GM12878 (cell line): ENCODE results near the gene FAM118B. TPM values are rescaled to one million over a fixed set of nuclear protein-coding genes. Genes with fewer than 3 reads are reported as not detected.
A peak's percentile ranks its signal among the peaks of the same experiment; 100 is the strongest.

ENCODE experiments used
- ATAC-seq: fragments of 200-7000 bp; cut with Tn5 transposase; 3 replicates; pipeline ENCODE4 v1.9.1; 2020; ENCODE audit warnings: mild to moderate bottlenecking, moderate library complexity
- BruUV-seq: library from RNA; stranded (reverse); fragments of 400-500 nt; replicated peaks from 2 replicates; lab custom pipeline; 2021; lab: Mats Ljungman, UMichigan
- CTCF ChIA-PET: fragments of 300-600 bp; sonication (Branson Sonifier 250); formaldehyde crosslinking; extraction: SDS; loops from one replicate; lab custom pipeline; 2021; ENCODE audit warnings: inconsistent platforms; lab: Yijun Ruan, JAX
- POLR2A ChIA-PET: fragments of 350-600 bp; formaldehyde crosslinking; extraction: SDS; loops from one replicate; lab custom pipeline; 2021; ENCODE audit warnings: inconsistent platforms; lab: Charles Lee
- RAD21 ChIA-PET: fragments of 300-600 bp; sonication (Branson Sonifier 250); formaldehyde crosslinking; loops from one replicate; lab custom pipeline; 2023; ENCODE audit warnings: antibody characterized with exemption; ENCODE audit not compliant: unreplicated experiment; lab: Charles Lee
- SMC1A ChIA-PET: fragments of 300-600 bp; sonication (Branson Sonifier 250); formaldehyde crosslinking; loops from one replicate; lab custom pipeline; 2023; ENCODE audit not compliant: unreplicated experiment, uncharacterized antibody; lab: Charles Lee
- DNase-seq: peaks from one replicate; pipeline ENCODE4 v3.0.0-alpha.2; 2011; ENCODE audit warnings: low read depth, low spot score
- FAIRE-seq: peaks from 3 replicates; lab custom pipeline; 2011; peaks lifted over from hg19 to GRCh38; lab: Jason Lieb, UNC
- H2AFZ ChIP-seq: 2 replicates; pipeline ENCODE4 v1.6.0; 2011; ENCODE audit warnings: low read depth, low read length, control low read depth; ENCODE audit not compliant: control insufficient read depth
- H3K27ac ChIP-seq: 2 replicates; pipeline ENCODE4 v1.5.1; 2011; ENCODE audit warnings: control low read depth; ENCODE audit not compliant: control insufficient read depth, insufficient read depth
- H3K27me3 ChIP-seq, 2 experiments: replicated peaks in 1 of 2; 2 replicates each; pipeline versions ENCODE4 v1.6.0 to v1.6.1; 2011; ENCODE audit warnings: low read length in 1 of 2; ENCODE audit not compliant: control insufficient read depth in 2 of 2, insufficient read depth in 2 of 2
- H3K36me3 ChIP-seq, 2 experiments: 2 replicates each; pipeline ENCODE4 v1.5.1; 2011; ENCODE audit warnings: low read length in 1 of 2; ENCODE audit not compliant: control insufficient read depth in 2 of 2, insufficient read depth in 2 of 2
- H3K4me1 ChIP-seq: 2 replicates; pipeline ENCODE4 v1.6.1; 2011; ENCODE audit warnings: mild to moderate bottlenecking, low read length, moderate library complexity, mixed read lengths; ENCODE audit not compliant: control insufficient read depth, insufficient read depth
- H3K4me2 ChIP-seq: 2 replicates; pipeline ENCODE4 v1.6.0; 2011; ENCODE audit warnings: control low read depth; ENCODE audit not compliant: control insufficient read depth, insufficient read depth
- H3K4me3 ChIP-seq: fragments of 200-600 bp; sonication (generic); 2 replicates; pipeline ENCODE4 v1.5.1; 2016
- H3K79me2 ChIP-seq: 2 replicates; pipeline ENCODE4 v1.6.0; 2011; ENCODE audit warnings: low read length; ENCODE audit not compliant: control insufficient read depth, insufficient read depth
- H3K9ac ChIP-seq: 2 replicates; pipeline ENCODE4 v1.8.0; 2011; ENCODE audit warnings: low read length, control low read depth, mixed read lengths; ENCODE audit not compliant: control insufficient read depth, insufficient read depth
- H3K9me3 ChIP-seq: replicated peaks from 3 replicates; pipeline ENCODE4 v1.5.1; 2011; ENCODE audit warnings: mild to moderate bottlenecking, low read length; ENCODE audit not compliant: control insufficient read depth, insufficient read depth
- H4K20me1 ChIP-seq: 2 replicates; pipeline ENCODE4 v1.6.0; 2011; ENCODE audit not compliant: control insufficient read depth, insufficient read depth
- HDAC2 ChIP-seq: fragments of 200-600 bp; sonication (generic); IDR thresholded peaks from 2 replicates; pipeline ENCODE4 v1.6.1; 2017
- HSF1 ChIP-seq: fragments of 150-350 bp; IDR thresholded peaks from 2 replicates; pipeline ENCODE4 v1.6.1; 2014; ENCODE audit warnings: mild to moderate bottlenecking, low read depth, low read length
- IKZF1 ChIP-seq: fragments of 450-650 bp; conservative IDR thresholded peaks from 2 replicates; pipeline ENCODE4 v1.6.1; 2017; ENCODE audit warnings: antibody characterized with exemption, mild to moderate bottlenecking
- JUNB ChIP-seq: IDR thresholded peaks from 2 replicates; pipeline ENCODE4 v1.6.1; 2016; ENCODE audit warnings: antibody characterized with exemption, mild to moderate bottlenecking
- MEF2A ChIP-seq: IDR thresholded peaks from 2 replicates; pipeline ENCODE4 v1.6.1; 2011; ENCODE audit warnings: low read depth, mild to moderate bottlenecking, low read length, moderate library complexity; ENCODE audit not compliant: insufficient read depth
- PAX8 ChIP-seq: fragments of 450-650 bp; IDR thresholded peaks from 2 replicates; pipeline ENCODE4 v1.6.1; 2017; ENCODE audit warnings: mild to moderate bottlenecking, moderate library complexity
- RAD21 ChIP-seq: IDR thresholded peaks from 2 replicates; pipeline ENCODE4 v1.6.1; 2011; ENCODE audit warnings: mild to moderate bottlenecking, low read depth, low read length, moderate library complexity; ENCODE audit not compliant: insufficient read depth
- RB1 ChIP-seq: fragments of 450-650 bp; formaldehyde crosslinking; IDR thresholded peaks from 2 replicates; pipeline ENCODE4 v1.6.1; 2017; ENCODE audit warnings: mild to moderate bottlenecking, borderline replicate concordance
- SIX5 ChIP-seq: IDR thresholded peaks from 2 replicates; pipeline ENCODE4 v1.6.1; 2011; ENCODE audit warnings: mild to moderate bottlenecking, low read depth, low read length, moderate library complexity; ENCODE audit not compliant: severe bottlenecking
- ZBTB11 ChIP-seq: fragments of 450-650 bp; formaldehyde crosslinking; IDR thresholded peaks from 2 replicates; pipeline ENCODE4 v1.5.0; 2022; ENCODE audit warnings: mild to moderate bottlenecking, missing genetic modification characterization
- ZNF207 ChIP-seq: fragments of 450-650 bp; IDR thresholded peaks from 2 replicates; pipeline ENCODE4 v1.6.1; 2014; ENCODE audit warnings: antibody characterized with exemption, mild to moderate bottlenecking, borderline replicate concordance
- WGBS: methylation state at CpG from one replicate; pipeline ENCODE4 v1.1.6; 2016; ENCODE audit warnings: low lambda C conversion rate; ENCODE audit not compliant: insufficient replicate concordance, insufficient coverage; ENCODE audit errors: missing lambda C conversion rate; 5-methylcytosine and 5-hydroxymethylcytosine counted together
- in situ Hi-C: fragments of 300-500 bp; cut with MboI; formaldehyde crosslinking; loops from 9 replicates; pipeline ENCODE4 v1.14.3; 2018; ENCODE audit warnings: mixed read lengths
- intact Hi-C: fragments of 100-400 bp; cut with micrococcal nuclease; formaldehyde crosslinking; loops from one replicate; pipeline ENCODE4 v1.14.2; 2022; ENCODE audit not compliant: unreplicated experiment
- polyA plus RNA-seq, 11 experiments: library from polyadenylated mRNA; depleted of rRNA in 4 of 11; unstranded in 6 of 11; stranded (reverse) in 5 of 11; fragments of >200 nt; fragmentation: Nextera tagmentation in 4 of 11; fragmentation: Illumina TruSeq in 1 of 11; extraction: Ambion mirVana in 4 of 11; extraction: Trizol in 1 of 11; gene quantifications; 1 replicate in 1 of 11; 2 replicates in 10 of 11; pipeline versions ENCODE4 v1.2.1 to v1.2.3, GENCODE V29; 2011 to 2016; ENCODE audit warnings: inconsistent platforms in 2 of 11, missing spikeins in 2 of 11, low read depth in 1 of 11
- total RNA-seq, 4 experiments: library from RNA; depleted of rRNA in 3 of 4; stranded (reverse); fragments of >200 nt in 3 of 4; fragmentation: Illumina TruSeq in 1 of 4; extraction: Trizol in 1 of 4; gene quantifications; 2 replicates each; pipeline versions ENCODE4 v1.2.1 to v1.2.3, GENCODE V29; 2013 to 2021
- TF ChIP-seq, protein P1 (sequence below), 3 experiments: IDR thresholded peaks in 2 of 3; conservative IDR thresholded peaks in 1 of 3; 2 replicates each; pipeline ENCODE4 v1.5.1; 2011; ENCODE audit warnings: low read depth in 3 of 3, low read length in 3 of 3, mild to moderate bottlenecking in 3 of 3, control low read depth in 2 of 3, moderate library complexity in 2 of 3, inconsistent platforms in 1 of 3, mixed read lengths in 1 of 3; ENCODE audit not compliant: control insufficient read depth in 2 of 3, insufficient read depth in 1 of 3; ENCODE audit errors: extremely low read depth in 1 of 3

FAM118B gene
- total and polyA plus RNA-seq, 10 of the 15 experiments (the other 5 are each of a cell fraction or from before 2014, with no cell fraction given) = 12.8 to 29.7 (median 16.5) TPM

DNA sequence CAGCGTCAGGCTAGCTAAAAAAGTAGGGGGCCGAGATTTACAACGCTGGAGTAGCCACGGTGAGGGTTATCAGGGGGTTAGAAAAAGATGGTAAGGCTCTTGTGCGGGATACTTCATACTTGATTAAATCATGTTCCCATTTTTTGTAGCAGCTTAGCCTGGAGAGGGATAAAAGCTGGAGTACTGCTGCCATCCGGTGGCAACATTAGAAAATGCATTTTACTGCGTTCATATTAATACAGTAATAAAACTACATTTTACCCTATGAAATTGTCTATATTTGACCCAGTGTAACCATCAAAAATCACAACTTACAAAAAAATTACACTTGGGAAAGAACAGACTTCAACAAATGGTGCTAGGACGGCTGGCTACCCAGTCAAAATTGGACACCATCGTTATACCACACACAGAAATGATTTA is 17.4 kb upstream of the FAM118B start:
- no peak overlapping the region for H3K9ac ChIP-seq
- no peaks in the 10 kb centered on the region for H4K20me1 ChIP-seq
- H3K79me2 ChIP-seq = no peaks in the 10 kb centered on the region
- no peak overlapping the region for H2AFZ ChIP-seq
- no peaks in the 10 kb centered on the region for H3K27me3 ChIP-seq
- CTCF ChIA-PET = interaction anchor here (0.6 to 10.7 kb wide), 32 partner anchors 8 to 626 kb away, joined by 3 to 220 read pairs (median 4); partner anchors contain the start of genes FAM118B, HYLS1, PUS3 and RPUSD4
- FAIRE-seq (no peak), DNase-seq (no peak), ATAC-seq (peak; percentile 56)
- RAD21 ChIA-PET = interaction anchor here (0.6 to 2.2 kb wide), 17 partner anchors 9 to 681 kb away, joined by 3 to 27 read pairs (median 4); partner anchors contain the start of genes FAM118B and VSIG10L2
- no peak overlapping the region for H3K4me3 ChIP-seq
- no peak overlapping the region for H3K4me2 ChIP-seq
- H3K4me1 ChIP-seq = peaks cover 14% of the 10 kb centered on the region
- in situ Hi-C loops = loop anchor here (5.0 kb wide), 1 partner anchor 272 kb away; no protein-coding TSS in a partner anchor
- POLR2A ChIA-PET = no interaction called here
- no TSS peak for BruUV-seq
- H3K9me3 ChIP-seq = peaks cover 15% of the 10 kb centered on the region
- H3K27ac ChIP-seq = no peak overlapping the region
- WGBS = 70% methylated on average over 9 of the region's 9 CpGs
- intact Hi-C loops = loop anchor here (1.0 kb wide), 2 partner anchors 252 to 271 kb away; no protein-coding TSS in a partner anchor
- H3K36me3 ChIP-seq = peaks cover 17 to 21% of the 10 kb centered on the region in 2 experiments
- SMC1A ChIA-PET = interaction anchor here (0.6 to 6.6 kb wide), 14 partner anchors 13 to 571 kb away, joined by 3 to 61 read pairs (median 6); partner anchors contain the start of genes CHEK1 and VSIG10L2
- TF ChIP-seq, protein P1, sequence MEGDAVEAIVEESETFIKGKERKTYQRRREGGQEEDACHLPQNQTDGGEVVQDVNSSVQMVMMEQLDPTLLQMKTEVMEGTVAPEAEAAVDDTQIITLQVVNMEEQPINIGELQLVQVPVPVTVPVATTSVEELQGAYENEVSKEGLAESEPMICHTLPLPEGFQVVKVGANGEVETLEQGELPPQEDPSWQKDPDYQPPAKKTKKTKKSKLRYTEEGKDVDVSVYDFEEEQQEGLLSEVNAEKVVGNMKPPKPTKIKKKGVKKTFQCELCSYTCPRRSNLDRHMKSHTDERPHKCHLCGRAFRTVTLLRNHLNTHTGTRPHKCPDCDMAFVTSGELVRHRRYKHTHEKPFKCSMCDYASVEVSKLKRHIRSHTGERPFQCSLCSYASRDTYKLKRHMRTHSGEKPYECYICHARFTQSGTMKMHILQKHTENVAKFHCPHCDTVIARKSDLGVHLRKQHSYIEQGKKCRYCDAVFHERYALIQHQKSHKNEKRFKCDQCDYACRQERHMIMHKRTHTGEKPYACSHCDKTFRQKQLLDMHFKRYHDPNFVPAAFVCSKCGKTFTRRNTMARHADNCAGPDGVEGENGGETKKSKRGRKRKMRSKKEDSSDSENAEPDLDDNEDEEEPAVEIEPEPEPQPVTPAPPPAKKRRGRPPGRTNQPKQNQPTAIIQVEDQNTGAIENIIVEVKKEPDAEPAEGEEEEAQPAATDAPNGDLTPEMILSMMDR (IDR thresholded peaks at IDR 0.05 in 2 of 3, conservative IDR thresholded peaks at IDR 0.05 in 1 of 3; ENCODE audit: control insufficient read depth in 2 of 3, extremely low read depth in 1 of 3, insufficient read depth in 1 of 3, low read depth in 3 of 3, low read length in 3 of 3) = peak; percentile 43 to 70 (median 54); a peak in 5 of 6 replicates
- TF ChIP-seq SIX5 = no peak
- TF ChIP-seq IKZF1 = no peak
- no peak for TF ChIP-seq HSF1
- no peak for TF ChIP-seq JUNB
- TF ChIP-seq RB1 = peak; percentile 55; the same call in 1 of the 2 replicates
- no peak for TF ChIP-seq ZBTB11 (CRISPR knock-in tag)
- no peak for TF ChIP-seq MEF2A
- TF ChIP-seq HDAC2 = no peak
- TF ChIP-seq PAX8 = no peak
- TF ChIP-seq RAD21 = peak; percentile 83
- no peak for TF ChIP-seq ZNF207
